DMS 273 (cell line): ENCODE results near the gene STAC.

Experiments used
- DNase-seq: peaks from one replicate; lab custom pipeline; 2025; ENCODE audit not compliant: unreplicated experiment; lab: John Stamatoyannopoulos, UW

Gene STAC

GRCh38 chr3:36511791-36512486, 131.6 kb downstream of the STAC start:
- DNase-seq = no peak

- no peak for DNase-seq
Observed at GRCh38 chr3:36512555-36512954, 132.3 kb downstream of the STAC start.

- DNase-seq = no peak
Observed at GRCh38 chr3:36514171-36514570, 133.9 kb downstream of the STAC start.

- DNase-seq = no peak
Observed at GRCh38 chr3:36519682-36520081, 139.4 kb downstream of the STAC start.

- DNase-seq = no peak
Observed at GRCh38 chr3:36520241-36521006, 140.1 kb downstream of the STAC start.

GRCh38 chr3:36521007-36521379, 140.7 kb downstream of the STAC start:
- no peak for DNase-seq

- no peak for DNase-seq
Observed at GRCh38 chr3:36524560-36524959, 144.3 kb downstream of the STAC start.

- DNase-seq = no peak
Observed at GRCh38 chr3:36525115-36525801, 145.0 kb downstream of the STAC start.

GRCh38 chr3:36538136-36538749, 157.9 kb downstream of the STAC start:
- DNase-seq = peak; percentile 51

- peak; percentile 44 for DNase-seq
Observed at GRCh38 chr3:36540888-36541518, 160.7 kb downstream of the STAC start.

- no peak for DNase-seq
Observed at GRCh38 chr3:36542186-36542585, 161.9 kb downstream of the STAC start.

- no peak for DNase-seq
Observed at GRCh38 chr3:36543276-36543997, 163.1 kb downstream of the STAC start.

- peak; percentile 82 for DNase-seq
Observed at GRCh38 chr3:36546226-36546625, 165.9 kb downstream of the STAC start.

GRCh38 chr3:36548712-36549111, 168.4 kb downstream of the STAC start:
- no peak for DNase-seq

GRCh38 chr3:36557021-36557707, 176.9 kb downstream of the STAC start:
- no peak for DNase-seq

GRCh38 chr3:36557708-36558421, 177.6 kb downstream of the STAC start:
- DNase-seq = no peak

- DNase-seq = no peak
Observed at GRCh38 chr3:36558961-36559360, 178.7 kb downstream of the STAC start.

- no peak for DNase-seq
Observed at GRCh38 chr3:36560685-36561084, 180.4 kb downstream of the STAC start.

GRCh38 chr3:36561601-36562000, 181.3 kb downstream of the STAC start:
- DNase-seq = no peak
